ENCODE results near the gene G3BP2. TPM values are rescaled to one million over a fixed set of nuclear protein-coding genes. Genes with fewer than 3 reads are reported as not detected.

Gene G3BP2
- polyA plus RNA-seq, 2 of the 4 experiments (the other 2 are of a cell fraction), result 159 to 179 TPM

DNA sequence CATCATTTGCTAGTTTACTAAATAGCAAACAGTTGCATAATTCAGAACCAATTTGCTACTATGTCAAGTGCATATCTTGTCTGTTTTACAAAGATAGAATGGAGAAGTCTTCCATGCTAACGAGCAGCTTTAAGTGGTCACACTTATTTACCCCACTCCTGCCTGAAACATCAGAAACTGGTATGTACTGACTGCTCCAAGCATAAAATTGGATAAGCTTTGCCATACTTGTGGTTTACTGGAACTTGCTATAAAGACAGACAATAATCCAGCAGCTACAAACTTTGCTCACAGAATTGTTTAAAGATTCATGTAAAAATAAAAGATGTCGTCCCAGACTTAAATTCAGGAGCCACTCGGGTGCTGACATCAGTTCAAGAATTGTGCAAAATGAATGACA is 29.6 kb downstream of the G3BP2 start:
- POLR2A ChIA-PET, result no interaction called here
- no peak overlapping the region for H3K4me2 ChIP-seq
- no peaks in the 10 kb centered on the region for H3K9me3 ChIP-seq
- DNase-seq (ENCODE audit: low read depth in 1 of 2, low spot score in 1 of 2) (no peak), ATAC-seq (no peak), FAIRE-seq (no peak)
- no peak overlapping the region for H3K27ac ChIP-seq
- no peaks in the 10 kb centered on the region for H3K4me1 ChIP-seq
- CTCF ChIA-PET, result interaction anchor here (0.6 to 1.2 kb wide), 2 partner anchors 81 to 204 kb away, joined by 3 to 4 read pairs; partner anchors contain the start of gene USO1
- no peak for TF ChIP-seq CHD2 (IDR thresholded peaks at IDR 0.05; ENCODE audit: low read length, partially characterized antibody)
- TF ChIP-seq EHMT2 (IDR thresholded peaks at IDR 0.05; ENCODE audit: low read depth), result no peak
- TF ChIP-seq FOSB (CRISPR knock-in tag; IDR thresholded peaks at IDR 0.05), result no peak
- TF ChIP-seq SMC3 (IDR thresholded peaks at IDR 0.05), result no peak
- no peak for TF ChIP-seq RFX5 (IDR thresholded peaks at IDR 0.05)
- no peak for TF ChIP-seq HOXA7 (CRISPR knock-in tag; IDR thresholded peaks at IDR 0.05)
- no peak for TF ChIP-seq ZFP36 (IDR thresholded peaks at IDR 0.05; ENCODE audit: borderline replicate concordance, partially characterized antibody)
- TF ChIP-seq GATA3 (IDR thresholded peaks at IDR 0.05; ENCODE audit: borderline replicate concordance), result no peak
- no peak for TF ChIP-seq NPAS2 (CRISPR knock-in tag; IDR thresholded peaks at IDR 0.05; ENCODE audit: borderline replicate concordance)
- no peak for TF ChIP-seq EHF (CRISPR knock-in tag; IDR thresholded peaks at IDR 0.05)
- no peak for TF ChIP-seq JUN (IDR thresholded peaks at IDR 0.05)
- no peak for TF ChIP-seq HDAC2 (IDR thresholded peaks at IDR 0.05)
- TF ChIP-seq ZC3H11A (IDR thresholded peaks at IDR 0.05), result no peak
- TF ChIP-seq, protein P1, sequence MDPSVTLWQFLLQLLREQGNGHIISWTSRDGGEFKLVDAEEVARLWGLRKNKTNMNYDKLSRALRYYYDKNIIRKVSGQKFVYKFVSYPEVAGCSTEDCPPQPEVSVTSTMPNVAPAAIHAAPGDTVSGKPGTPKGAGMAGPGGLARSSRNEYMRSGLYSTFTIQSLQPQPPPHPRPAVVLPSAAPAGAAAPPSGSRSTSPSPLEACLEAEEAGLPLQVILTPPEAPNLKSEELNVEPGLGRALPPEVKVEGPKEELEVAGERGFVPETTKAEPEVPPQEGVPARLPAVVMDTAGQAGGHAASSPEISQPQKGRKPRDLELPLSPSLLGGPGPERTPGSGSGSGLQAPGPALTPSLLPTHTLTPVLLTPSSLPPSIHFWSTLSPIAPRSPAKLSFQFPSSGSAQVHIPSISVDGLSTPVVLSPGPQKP (IDR thresholded peaks at IDR 0.05; ENCODE audit: low read depth, low read length), result no peak
- no peak for TF ChIP-seq POLR2A (IDR thresholded peaks at IDR 0.05; ENCODE audit: low read length)
- TF ChIP-seq KDM5A (IDR thresholded peaks at IDR 0.05), result no peak
- TF ChIP-seq, protein P2, sequence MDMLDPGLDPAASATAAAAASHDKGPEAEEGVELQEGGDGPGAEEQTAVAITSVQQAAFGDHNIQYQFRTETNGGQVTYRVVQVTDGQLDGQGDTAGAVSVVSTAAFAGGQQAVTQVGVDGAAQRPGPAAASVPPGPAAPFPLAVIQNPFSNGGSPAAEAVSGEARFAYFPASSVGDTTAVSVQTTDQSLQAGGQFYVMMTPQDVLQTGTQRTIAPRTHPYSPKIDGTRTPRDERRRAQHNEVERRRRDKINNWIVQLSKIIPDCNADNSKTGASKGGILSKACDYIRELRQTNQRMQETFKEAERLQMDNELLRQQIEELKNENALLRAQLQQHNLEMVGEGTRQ (IDR thresholded peaks at IDR 0.05), result no peak
- no peak for TF ChIP-seq JUNB (IDR thresholded peaks at IDR 0.05)
- H3K4me3 ChIP-seq, result no peak overlapping the region
- 86% methylated on average over 3 of the region's 3 CpGs for WGBS (ENCODE audit: missing lambda C conversion rate)

DNA sequence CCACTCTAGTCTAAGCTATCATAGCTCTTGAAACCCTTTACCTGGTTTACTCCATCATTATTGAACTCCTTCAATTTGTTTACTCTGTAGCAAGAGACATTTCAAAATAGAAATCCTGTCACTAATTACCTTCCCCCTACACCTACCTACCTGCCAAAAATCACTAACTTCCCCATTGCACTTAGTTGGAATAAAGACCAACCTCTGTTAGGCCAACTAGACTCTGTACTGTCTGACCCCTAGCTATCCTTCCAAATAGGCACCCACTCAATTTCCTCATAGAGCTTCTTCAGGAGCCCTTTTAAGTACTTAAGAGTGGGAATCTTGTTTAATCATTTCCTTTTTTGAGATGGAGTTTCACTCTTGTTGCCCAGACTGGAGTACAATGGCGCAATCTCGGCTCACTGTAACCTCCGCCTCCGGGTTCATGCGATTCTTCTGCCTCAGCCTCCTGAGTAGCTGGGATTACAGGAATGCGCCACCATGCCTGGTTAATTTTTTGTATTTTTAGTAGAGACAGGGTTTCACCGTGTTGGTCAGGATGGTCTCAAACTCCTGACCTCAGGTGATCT is 34.0 kb downstream of the G3BP2 start:
- CTCF ChIA-PET, result no interaction called here
- Histone ChIP-seq H3K27ac (no peak overlapping the region), H3K4me1 (no peaks in the 10 kb centered on the region), H3K4me2 (no peak overlapping the region), H3K9me3 (no peaks in the 10 kb centered on the region), H3K4me3 (no peak overlapping the region)
- WGBS (ENCODE audit: missing lambda C conversion rate), result 90% methylated on average over 7 of the region's 7 CpGs
- FAIRE-seq (no peak), DNase-seq (ENCODE audit: low read depth in 1 of 2, low spot score in 1 of 2) (no peak), ATAC-seq (no peak)
- no peak for TF ChIP-seq JUNB (IDR thresholded peaks at IDR 0.05)
- TF ChIP-seq ZFP36 (IDR thresholded peaks at IDR 0.05; ENCODE audit: borderline replicate concordance, partially characterized antibody), result no peak
- no peak for TF ChIP-seq TP53 (CRISPR knock-in tag; IDR thresholded peaks at IDR 0.05)
- TF ChIP-seq RARB (CRISPR knock-in tag; IDR thresholded peaks at IDR 0.05), result no peak
- TF ChIP-seq CBX2 (IDR thresholded peaks at IDR 0.05; ENCODE audit: borderline replicate concordance, low read depth), result no peak
- no peak for TF ChIP-seq HOXB5 (CRISPR knock-in tag; IDR thresholded peaks at IDR 0.05)
- TF ChIP-seq RNF2 (IDR thresholded peaks at IDR 0.05; ENCODE audit: borderline replicate concordance, low read depth), result no peak
- TF ChIP-seq BHLHE40 (IDR thresholded peaks at IDR 0.05; ENCODE audit: low read depth, low read length), result no peak
- TF ChIP-seq ZSCAN20 (CRISPR knock-in tag; IDR thresholded peaks at IDR 0.05), result no peak
- no peak for TF ChIP-seq FOSL2 (IDR thresholded peaks at IDR 0.05)
- no peak for TF ChIP-seq FOSL2 (CRISPR knock-in tag; IDR thresholded peaks at IDR 0.05)
- TF ChIP-seq MAFK (IDR thresholded peaks at IDR 0.05; ENCODE audit: partially characterized antibody), result no peak
- no peak for TF ChIP-seq PBX3 (IDR thresholded peaks at IDR 0.05)
- TF ChIP-seq ATOH8 (CRISPR knock-in tag; IDR thresholded peaks at IDR 0.05; ENCODE audit: low read depth), result no peak
- no peak for TF ChIP-seq RAD21 (conservative IDR thresholded peaks at IDR 0.05 in 1 of 2, IDR thresholded peaks at IDR 0.05 in 1 of 2)
- POLR2A ChIA-PET, result no interaction called here

Data from A549 (cell line).